GM23338 (cell line): ENCODE data around the gene SPRED2. TPM values are rescaled to one million over a fixed set of nuclear protein-coding genes. Genes with fewer than 3 reads are reported as not detected.

Source experiments
- ATAC-seq: fragments of 200-7000 bp; cut with Tn5 transposase; 3 replicates; pipeline ENCODE4 v1.9.1; 2020
- DNase-seq: peaks from one replicate; pipeline ENCODE4 v3.0.0-alpha.2; 2015; ENCODE audit warnings: low spot score
- H2AFZ ChIP-seq: fragments of 200-600 bp; sonication (generic); 2 replicates; pipeline ENCODE4 v1.8.0; 2016; ENCODE audit warnings: antibody characterized with exemption, mild to moderate bottlenecking, moderate library complexity
- H3F3A ChIP-seq: fragments of 200-600 bp; sonication (generic); replicated peaks from 2 replicates; pipeline ENCODE4 v1.8.0; 2017; ENCODE audit warnings: antibody characterized with exemption, mixed run types, low read depth
- H3K27ac ChIP-seq: fragments of 200-600 bp; sonication (generic); 2 replicates; pipeline ENCODE4 v1.6.1; 2016; ENCODE audit warnings: low read depth
- H3K27me3 ChIP-seq: fragments of 200-600 bp; sonication (generic); 2 replicates; pipeline ENCODE4 v1.8.0; 2016; ENCODE audit warnings: mild to moderate bottlenecking, mixed run types, moderate library complexity; ENCODE audit not compliant: insufficient read depth
- H3K36me3 ChIP-seq: fragments of 200-600 bp; sonication (generic); 2 replicates; pipeline ENCODE4 v1.8.0; 2016; ENCODE audit warnings: mild to moderate bottlenecking; ENCODE audit not compliant: insufficient read depth
- H3K4me1 ChIP-seq: fragments of 200-600 bp; sonication (generic); 2 replicates; pipeline ENCODE4 v1.8.0; 2016; ENCODE audit warnings: mild to moderate bottlenecking, moderate library complexity; ENCODE audit not compliant: insufficient read depth
- H3K4me2 ChIP-seq: fragments of 200-600 bp; sonication (generic); 2 replicates; pipeline ENCODE4 v1.7.1; 2017; ENCODE audit warnings: mixed run types
- H3K4me3 ChIP-seq: fragments of 200-600 bp; sonication (generic); 2 replicates; pipeline ENCODE4 v1.6.1; 2016; ENCODE audit warnings: mixed run types
- H3K79me2 ChIP-seq: fragments of 200-600 bp; sonication (generic); replicated peaks from 2 replicates; pipeline ENCODE4 v1.8.0; 2017; ENCODE audit warnings: mild to moderate bottlenecking; ENCODE audit not compliant: insufficient read depth
- H3K9me2 ChIP-seq: fragments of 200-600 bp; sonication (generic); 2 replicates; pipeline ENCODE4 v1.8.0; 2017; ENCODE audit not compliant: insufficient read depth
- H4K20me1 ChIP-seq: fragments of 200-600 bp; sonication (generic); replicated peaks from 2 replicates; pipeline ENCODE4 v1.8.0; 2017; ENCODE audit warnings: mild to moderate bottlenecking; ENCODE audit not compliant: insufficient read depth
- H3K27ac Mint-ChIP-seq: 2 replicates; pipeline ENCODE4 v1.8.0; 2020; ENCODE audit warnings: inconsistent platforms, mild to moderate bottlenecking, moderate library complexity, mixed read lengths
- H3K27me3 Mint-ChIP-seq: 3 replicates; pipeline ENCODE4 v1.8.0; 2022; ENCODE audit warnings: low read depth, mild to moderate bottlenecking, moderate library complexity, mixed read lengths, inconsistent platforms; ENCODE audit not compliant: insufficient read depth, poor library complexity
- H3K36me3 Mint-ChIP-seq: 3 replicates; pipeline ENCODE4 v1.8.0; 2021; ENCODE audit warnings: low read depth, mild to moderate bottlenecking, inconsistent platforms, moderate library complexity, mixed read lengths
- H3K4me1 Mint-ChIP-seq: 3 replicates; pipeline ENCODE4 v1.8.0; 2020; ENCODE audit warnings: mild to moderate bottlenecking, inconsistent platforms, mixed read lengths
- H3K4me3 Mint-ChIP-seq: 3 replicates; pipeline ENCODE4 v1.8.0; 2021; ENCODE audit warnings: moderate library complexity, mild to moderate bottlenecking, inconsistent platforms, mixed read lengths
- H3K9me3 Mint-ChIP-seq: 3 replicates; pipeline ENCODE4 v1.8.0; 2020; ENCODE audit warnings: moderate library complexity, mild to moderate bottlenecking, inconsistent platforms, mixed read lengths
- CREB1 ChIP-seq: fragments of 250-450 bp; sonication (Bioruptor Pico); IDR thresholded peaks from 2 replicates; pipeline ENCODE4 v1.5.0; 2020; ENCODE audit warnings: low read depth, mild to moderate bottlenecking, moderate library complexity
- EZH2 ChIP-seq: fragments of 200-600 bp; sonication (generic); IDR thresholded peaks from one replicate; pipeline ENCODE4 v1.8.0; 2017; ENCODE audit warnings: antibody characterized with exemption, mild to moderate bottlenecking, low read depth; ENCODE audit not compliant: unreplicated experiment
- EZH2phosphoT487 ChIP-seq: fragments of 200-600 bp; sonication (generic); IDR thresholded peaks from one replicate; pipeline ENCODE4 v1.8.1; 2018; ENCODE audit warnings: antibody characterized with exemption; ENCODE audit not compliant: unreplicated experiment
- JUNB ChIP-seq: IDR thresholded peaks from one replicate; pipeline ENCODE4 v1.6.1; 2016; ENCODE audit warnings: antibody characterized with exemption; ENCODE audit not compliant: unreplicated experiment
- NANOG ChIP-seq: IDR thresholded peaks from 2 replicates; pipeline ENCODE4 v1.6.1; 2016; ENCODE audit warnings: antibody characterized with exemption, borderline replicate concordance
- POLR2AphosphoS5 ChIP-seq: IDR thresholded peaks from 2 replicates; pipeline ENCODE4 v1.6.1; 2016; ENCODE audit warnings: antibody characterized with exemption, low read depth
- REST ChIP-seq: IDR thresholded peaks from one replicate; pipeline ENCODE4 v1.6.1; 2018; ENCODE audit warnings: antibody characterized with exemption; ENCODE audit not compliant: unreplicated experiment
- ZNF114 ChIP-seq: fragments of 250-450 bp; sonication (Bioruptor Pico); IDR thresholded peaks from 2 replicates; pipeline ENCODE4 v1.5.0; 2020; ENCODE audit warnings: mild to moderate bottlenecking, moderate library complexity
- ZNF331 ChIP-seq: fragments of 250-450 bp; sonication (Bioruptor Pico); IDR thresholded peaks from 2 replicates; pipeline ENCODE4 v1.5.0; 2020; ENCODE audit warnings: low read depth, mild to moderate bottlenecking, moderate library complexity
- ZNF462 ChIP-seq: fragments of 250-450 bp; sonication (Bioruptor Pico); IDR thresholded peaks from 2 replicates; pipeline ENCODE4 v1.5.0; 2020; ENCODE audit warnings: mild to moderate bottlenecking, moderate library complexity
- polyA plus RNA-seq: library from polyadenylated mRNA; unstranded; fragments of >200 nt; fragmentation: Nextera tagmentation; extraction: Ambion mirVana; gene quantifications from 2 replicates; pipeline ENCODE4 v1.2.1, GENCODE V29; 2016
- total RNA-seq: library from RNA; depleted of rRNA; stranded (reverse); fragments of >200 nt; shearing (Covaris generic); gene quantifications from 2 replicates; pipeline ENCODE4 v1.2.3, GENCODE V29; 2014
- TF ChIP-seq, protein P1 (sequence below), 2 experiments: fragments of 200-600 bp in 1 of 2; sonication (generic) in 1 of 2; conservative IDR thresholded peaks; 2 replicates each; pipeline versions ENCODE4 v1.5.1 to v1.6.1; 2016 to 2017; ENCODE audit warnings: antibody characterized with exemption in 2 of 2, low read depth in 2 of 2, mild to moderate bottlenecking in 2 of 2, moderate library complexity in 1 of 2

The SPRED2 gene
- total and polyA plus RNA-seq, 2 experiments from 2014 or later = 8.7 to 13.0 TPM

DNA sequence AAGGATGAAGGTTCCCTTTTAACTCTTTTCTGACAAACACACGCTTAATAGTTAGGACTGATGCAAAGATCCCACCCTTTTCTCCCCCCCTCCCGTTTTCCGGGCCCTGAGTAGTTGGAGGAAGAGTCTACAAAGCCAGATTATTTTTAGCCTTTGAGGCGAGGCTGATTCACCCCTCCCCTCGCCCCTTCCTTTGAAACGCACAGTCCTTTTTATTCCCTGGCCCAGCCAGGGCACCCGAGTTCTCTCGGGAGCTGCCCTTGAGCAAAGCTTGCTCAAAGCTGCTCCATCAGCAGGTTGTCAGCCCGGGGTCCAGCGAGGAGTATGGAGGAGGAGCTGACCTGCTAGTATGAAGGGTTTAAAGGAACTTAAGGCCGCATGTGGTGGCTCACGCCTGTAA lies 47.1 kb upstream of the SPRED2 start (continued):
- TF ChIP-seq, protein P1, sequence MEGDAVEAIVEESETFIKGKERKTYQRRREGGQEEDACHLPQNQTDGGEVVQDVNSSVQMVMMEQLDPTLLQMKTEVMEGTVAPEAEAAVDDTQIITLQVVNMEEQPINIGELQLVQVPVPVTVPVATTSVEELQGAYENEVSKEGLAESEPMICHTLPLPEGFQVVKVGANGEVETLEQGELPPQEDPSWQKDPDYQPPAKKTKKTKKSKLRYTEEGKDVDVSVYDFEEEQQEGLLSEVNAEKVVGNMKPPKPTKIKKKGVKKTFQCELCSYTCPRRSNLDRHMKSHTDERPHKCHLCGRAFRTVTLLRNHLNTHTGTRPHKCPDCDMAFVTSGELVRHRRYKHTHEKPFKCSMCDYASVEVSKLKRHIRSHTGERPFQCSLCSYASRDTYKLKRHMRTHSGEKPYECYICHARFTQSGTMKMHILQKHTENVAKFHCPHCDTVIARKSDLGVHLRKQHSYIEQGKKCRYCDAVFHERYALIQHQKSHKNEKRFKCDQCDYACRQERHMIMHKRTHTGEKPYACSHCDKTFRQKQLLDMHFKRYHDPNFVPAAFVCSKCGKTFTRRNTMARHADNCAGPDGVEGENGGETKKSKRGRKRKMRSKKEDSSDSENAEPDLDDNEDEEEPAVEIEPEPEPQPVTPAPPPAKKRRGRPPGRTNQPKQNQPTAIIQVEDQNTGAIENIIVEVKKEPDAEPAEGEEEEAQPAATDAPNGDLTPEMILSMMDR (conservative IDR thresholded peaks at IDR 0.05; ENCODE audit: low read depth in 2 of 2) = no peak
- TF ChIP-seq ZNF462 (CRISPR knock-in tag) = no peak
- TF ChIP-seq ZNF114 (CRISPR knock-in tag) = no peak

DNA sequence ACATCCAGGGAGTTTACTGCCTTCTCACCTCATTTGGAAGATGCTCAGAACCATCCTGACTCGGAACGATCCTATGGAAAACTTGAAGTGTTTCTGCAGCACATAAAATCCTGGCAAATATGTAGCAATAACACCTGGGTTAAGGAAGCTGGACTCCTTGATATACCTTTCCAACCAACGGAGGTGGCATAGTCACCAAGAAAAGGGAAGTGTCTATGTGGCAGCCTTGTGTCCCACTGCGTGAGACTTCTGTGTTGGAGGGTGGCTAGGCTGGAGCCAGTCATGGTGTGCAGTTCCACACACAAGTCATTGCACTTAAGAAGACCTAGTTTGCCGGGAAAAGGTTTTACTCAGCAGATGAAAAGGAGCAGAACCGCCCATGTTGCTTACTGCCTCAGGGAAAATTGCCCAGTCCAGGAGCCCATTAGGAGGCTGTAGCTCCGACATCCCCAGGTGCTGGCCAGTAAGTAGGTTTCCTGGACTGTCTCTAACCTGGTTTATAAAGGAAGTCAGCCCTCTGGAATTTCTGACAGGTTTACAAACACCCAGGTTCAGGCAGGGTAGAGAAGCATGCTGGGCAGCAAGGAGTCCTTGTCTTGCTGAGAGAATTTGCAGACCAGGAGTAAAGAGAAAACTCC lies 46.2 kb upstream of the SPRED2 start:
- Mint-ChIP-seq H3K4me1 (peaks cover 6% of the 10 kb centered on the region; the same call in 1 of the 3 replicates), H3K27me3 (peaks cover 8% of the 10 kb centered on the region), H3K36me3 (no peaks in the 10 kb centered on the region), H3K27ac (no peak overlapping the region), H3K4me3 (no peak overlapping the region), H3K9me3 (peaks cover 5% of the 10 kb centered on the region; the same call in 2 of the 3 replicates)
- DNase-seq (no peak), ATAC-seq (0 out of 3 replicates have a peak, but pooled peaks have one; percentile 23)
- Histone ChIP-seq H3K36me3 (no peaks in the 10 kb centered on the region), H3K27me3 (no peaks in the 10 kb centered on the region), H2AFZ (peak overlapping the region; percentile 48; the same call in 1 of the 2 replicates), H3K9me2 (no peaks in the 10 kb centered on the region), H3K27ac (no peak overlapping the region), H3K4me2 (no peak overlapping the region), H3K79me2 (no peaks in the 10 kb centered on the region), H3F3A (no peaks in the 10 kb centered on the region), H3K4me1 (no peaks in the 10 kb centered on the region; the same call in 1 of the 2 replicates), H3K4me3 (no peak overlapping the region), H4K20me1 (no peaks in the 10 kb centered on the region)
- TF ChIP-seq CREB1 (no peak), POLR2AphosphoS5 (no peak), ZNF331 (no peak), EZH2 (no peak), EZH2phosphoT487 (no peak), NANOG (no peak), REST (no peak), JUNB (no peak)
- TF ChIP-seq, protein P1 (conservative IDR thresholded peaks at IDR 0.05; ENCODE audit: low read depth in 2 of 2) = no peak
